ENCODE measurements around the gene PKN2. TPM values are rescaled to one million over a fixed set of nuclear protein-coding genes. Genes with fewer than 3 reads are reported as not detected.

The PKN2 gene
- total RNA-seq, 1 donor from 2014 or later = 29.8 TPM

DNA sequence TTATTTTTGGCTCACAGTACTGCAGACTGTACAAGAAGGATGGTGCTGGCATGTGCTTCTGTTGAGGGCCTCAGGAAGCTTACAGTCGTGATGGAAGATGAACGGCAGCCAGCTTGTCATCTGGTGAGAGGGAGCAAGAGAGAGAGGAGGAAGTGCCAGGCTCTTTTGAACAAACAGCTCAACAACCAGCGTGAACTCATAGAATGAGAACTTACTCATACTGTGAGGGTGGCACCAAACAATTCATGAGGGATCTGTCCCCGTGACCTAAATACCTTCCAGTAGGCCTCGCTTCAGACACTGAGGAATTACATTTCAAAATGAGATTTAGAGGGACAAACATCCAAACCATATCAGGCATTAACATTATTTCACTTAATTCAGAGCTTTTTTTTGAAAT lies 84.7 kb downstream of the PKN2 start:
- TF ChIP-seq, protein P1, sequence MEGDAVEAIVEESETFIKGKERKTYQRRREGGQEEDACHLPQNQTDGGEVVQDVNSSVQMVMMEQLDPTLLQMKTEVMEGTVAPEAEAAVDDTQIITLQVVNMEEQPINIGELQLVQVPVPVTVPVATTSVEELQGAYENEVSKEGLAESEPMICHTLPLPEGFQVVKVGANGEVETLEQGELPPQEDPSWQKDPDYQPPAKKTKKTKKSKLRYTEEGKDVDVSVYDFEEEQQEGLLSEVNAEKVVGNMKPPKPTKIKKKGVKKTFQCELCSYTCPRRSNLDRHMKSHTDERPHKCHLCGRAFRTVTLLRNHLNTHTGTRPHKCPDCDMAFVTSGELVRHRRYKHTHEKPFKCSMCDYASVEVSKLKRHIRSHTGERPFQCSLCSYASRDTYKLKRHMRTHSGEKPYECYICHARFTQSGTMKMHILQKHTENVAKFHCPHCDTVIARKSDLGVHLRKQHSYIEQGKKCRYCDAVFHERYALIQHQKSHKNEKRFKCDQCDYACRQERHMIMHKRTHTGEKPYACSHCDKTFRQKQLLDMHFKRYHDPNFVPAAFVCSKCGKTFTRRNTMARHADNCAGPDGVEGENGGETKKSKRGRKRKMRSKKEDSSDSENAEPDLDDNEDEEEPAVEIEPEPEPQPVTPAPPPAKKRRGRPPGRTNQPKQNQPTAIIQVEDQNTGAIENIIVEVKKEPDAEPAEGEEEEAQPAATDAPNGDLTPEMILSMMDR (IDR thresholded peaks at IDR 0.05) = no peak
- DNase-seq (ENCODE audit: low spot score) = no peak
- peak overlapping the region; percentile 15 for H3K27ac Mint-ChIP-seq (ENCODE audit: unreplicated experiment)

DNA sequence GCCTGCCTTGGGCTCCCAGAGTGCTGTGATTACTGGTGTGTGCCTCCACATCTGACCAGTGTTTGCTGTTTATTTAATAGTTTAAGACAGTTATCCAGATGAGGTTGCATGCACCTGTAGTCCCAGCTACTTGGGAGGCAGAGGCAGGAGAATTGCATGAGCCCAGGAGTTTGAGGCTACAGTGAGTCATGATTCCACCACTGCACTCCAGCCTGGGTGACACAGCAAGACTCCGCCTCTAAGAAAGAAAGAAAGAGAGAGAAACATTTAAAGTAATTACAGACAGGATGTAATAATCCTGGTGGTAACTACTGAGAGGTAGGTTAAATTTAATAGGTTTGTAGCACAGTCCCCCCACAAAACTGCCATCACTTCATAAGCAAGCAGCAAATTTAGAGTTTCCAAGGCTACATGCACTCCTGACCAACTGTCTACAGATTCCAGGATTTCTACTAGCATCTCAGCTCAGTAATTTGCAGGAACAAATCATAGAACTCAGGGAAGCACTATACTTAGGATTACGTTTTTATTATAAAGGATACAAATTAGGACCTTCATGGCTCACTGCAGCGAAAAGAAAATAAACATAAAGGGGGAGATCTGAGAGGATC lies 89.6 kb downstream of the PKN2 start:
- DNase-seq (ENCODE audit: low spot score) = no peak
- H3K4me3 Mint-ChIP-seq (ENCODE audit: unreplicated experiment) = no peak overlapping the region
- no peak overlapping the region for H3K27ac Mint-ChIP-seq (ENCODE audit: unreplicated experiment)
- peaks cover 19% of the 10 kb centered on the region for H3K36me3 Mint-ChIP-seq (ENCODE audit: low read depth)
- H3K9me3 Mint-ChIP-seq (ENCODE audit: low read depth) = peaks cover 6% of the 10 kb centered on the region
- peaks cover 3% of the 10 kb centered on the region for H3K4me1 Mint-ChIP-seq (ENCODE audit: low read depth)
- no peaks in the 10 kb centered on the region for H3K27me3 Mint-ChIP-seq (ENCODE audit: low read depth)
- TF ChIP-seq, protein P1 (IDR thresholded peaks at IDR 0.05) = no peak

More for the DNA sequence above, 84.7 kb downstream of the PKN2 start:
- peaks cover 15% of the 10 kb centered on the region for H3K4me1 Mint-ChIP-seq (ENCODE audit: low read depth)
- H3K4me3 Mint-ChIP-seq (ENCODE audit: unreplicated experiment) = no peak overlapping the region
- H3K36me3 Mint-ChIP-seq (ENCODE audit: low read depth) = peaks cover 5% of the 10 kb centered on the region
- H3K9me3 Mint-ChIP-seq (ENCODE audit: low read depth) = peaks cover 4% of the 10 kb centered on the region
- H3K27me3 Mint-ChIP-seq (ENCODE audit: low read depth) = no peaks in the 10 kb centered on the region

DNA sequence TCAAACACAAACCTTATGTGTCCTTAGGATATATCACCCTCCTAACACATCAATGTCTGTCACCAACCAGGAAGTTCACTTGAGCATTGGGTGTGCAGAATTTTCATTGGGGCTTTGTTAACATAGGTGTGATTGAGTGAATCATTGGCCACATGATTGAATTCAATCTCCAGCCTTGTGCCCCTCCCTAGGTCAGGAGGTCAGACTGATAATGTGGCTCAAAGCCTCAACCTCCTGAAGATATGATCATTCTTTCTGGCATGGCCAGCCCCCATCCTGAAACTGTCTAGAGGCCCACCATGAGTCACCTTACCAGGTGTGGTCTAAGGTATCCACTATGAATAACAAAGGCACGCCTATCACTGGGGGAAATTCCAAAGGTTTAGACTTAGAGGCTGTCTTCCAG lies 90.1 kb downstream of the PKN2 start:
- Mint-ChIP-seq H3K27me3 (ENCODE audit: low read depth) (no peaks in the 10 kb centered on the region), H3K36me3 (ENCODE audit: low read depth) (peaks cover 19% of the 10 kb centered on the region), H3K4me1 (ENCODE audit: low read depth) (no peaks in the 10 kb centered on the region)

DNA sequence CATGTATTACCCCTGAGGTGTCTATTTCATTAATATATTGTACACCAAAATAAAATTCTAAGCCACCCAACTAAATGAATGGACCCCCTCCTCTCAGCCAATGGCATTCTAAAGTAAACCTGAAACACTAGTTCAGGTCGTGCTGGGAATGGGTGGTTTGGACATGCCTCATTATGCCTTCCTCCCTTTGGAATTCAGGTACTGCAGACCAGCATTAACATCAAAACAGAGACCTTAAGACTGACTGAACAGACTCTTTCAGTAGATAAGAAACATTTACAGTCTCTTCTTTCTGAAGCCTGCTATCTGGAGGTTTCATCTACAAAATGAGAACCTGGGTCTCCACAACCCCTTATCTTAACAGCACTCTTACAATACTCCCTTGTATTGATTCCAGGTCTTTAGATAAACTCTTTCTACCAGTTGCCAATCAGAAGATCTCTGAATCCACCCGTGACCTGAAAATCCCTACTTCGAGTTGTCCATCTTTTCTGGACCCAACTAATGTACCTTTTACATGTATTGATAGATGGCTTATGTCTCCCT lies 93.6 kb downstream of the PKN2 start:
- no peak overlapping the region for H3K4me3 Mint-ChIP-seq (ENCODE audit: unreplicated experiment)
- H3K27ac Mint-ChIP-seq (ENCODE audit: unreplicated experiment) = no peak overlapping the region
- no peaks in the 10 kb centered on the region for H3K27me3 Mint-ChIP-seq (ENCODE audit: low read depth)
- TF ChIP-seq, protein P1 (IDR thresholded peaks at IDR 0.05) = no peak
- H3K9me3 Mint-ChIP-seq (ENCODE audit: low read depth) = peaks cover 4% of the 10 kb centered on the region
- DNase-seq (ENCODE audit: low spot score) = no peak
- H3K36me3 Mint-ChIP-seq (ENCODE audit: low read depth) = peaks cover 22% of the 10 kb centered on the region
- no peaks in the 10 kb centered on the region for H3K4me1 Mint-ChIP-seq (ENCODE audit: low read depth)

More for the DNA sequence above, 90.1 kb downstream of the PKN2 start:
- TF ChIP-seq, protein P1 (IDR thresholded peaks at IDR 0.05) = no peak
- DNase-seq (ENCODE audit: low spot score) = no peak
- Mint-ChIP-seq H3K9me3 (ENCODE audit: low read depth) (peaks cover 4% of the 10 kb centered on the region), H3K4me3 (ENCODE audit: unreplicated experiment) (no peak overlapping the region), H3K27ac (ENCODE audit: unreplicated experiment) (no peak overlapping the region)

DNA sequence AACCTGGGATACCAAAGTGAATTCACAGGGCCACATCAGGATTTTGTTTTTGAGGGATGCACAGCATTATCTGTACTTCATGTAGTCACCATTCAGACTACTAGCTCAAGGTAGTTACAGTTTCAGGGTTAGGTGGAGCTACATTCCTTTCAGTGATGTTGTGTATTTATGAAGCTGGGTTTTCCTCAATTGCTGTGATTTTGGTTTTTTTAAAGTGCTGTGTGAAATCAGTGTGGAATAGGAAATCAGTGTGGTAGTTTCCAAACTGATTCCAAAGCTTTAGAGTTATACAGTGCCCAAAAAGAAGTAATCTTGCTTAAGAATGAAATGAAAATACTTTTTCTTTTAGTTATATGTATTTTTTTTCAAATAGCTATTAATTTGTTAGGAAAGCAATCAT lies 95.8 kb downstream of the PKN2 start:
- peaks cover 21% of the 10 kb centered on the region for H3K36me3 Mint-ChIP-seq (ENCODE audit: low read depth)
- DNase-seq (ENCODE audit: low spot score) = no peak
- TF ChIP-seq, protein P1 (IDR thresholded peaks at IDR 0.05) = no peak
- no peak overlapping the region for H3K27ac Mint-ChIP-seq (ENCODE audit: unreplicated experiment)
- H3K4me3 Mint-ChIP-seq (ENCODE audit: unreplicated experiment) = no peak overlapping the region
- peaks cover 4% of the 10 kb centered on the region for H3K9me3 Mint-ChIP-seq (ENCODE audit: low read depth)
- no peaks in the 10 kb centered on the region for H3K27me3 Mint-ChIP-seq (ENCODE audit: low read depth)
- H3K4me1 Mint-ChIP-seq (ENCODE audit: low read depth) = no peaks in the 10 kb centered on the region
